SK-N-SH treated with all-trans-retinoic acid at 6 μM for 48 hours (cell line): Measurements from ENCODE around the gene DMBT1.

ENCODE experiments used
- ATAC-seq: fragments of 200-7000 bp; cut with Tn5 transposase; 3 replicates; pipeline ENCODE4 v1.9.1; 2020; ENCODE audit warnings: mild to moderate bottlenecking, moderate library complexity
- ARNTL ChIP-seq: fragments of 450-650 bp; formaldehyde crosslinking; IDR thresholded peaks from 2 replicates; pipeline ENCODE4 v1.5.0; 2020; ENCODE audit warnings: low read depth, mild to moderate bottlenecking, moderate library complexity, borderline replicate concordance
- BACH2 ChIP-seq: fragments of 250-450 bp; sonication (Bioruptor Pico); IDR thresholded peaks from 2 replicates; pipeline ENCODE4 v1.9.0; 2021; ENCODE audit warnings: mild to moderate bottlenecking, borderline replicate concordance
- CREB5 ChIP-seq: fragments of 250-450 bp; sonication (Bioruptor Pico); IDR thresholded peaks from 2 replicates; pipeline ENCODE4 v1.5.1; 2020; ENCODE audit warnings: low read depth, mild to moderate bottlenecking, moderate library complexity
- CSDC2 ChIP-seq: fragments of 250-450 bp; sonication (Bioruptor Pico); IDR thresholded peaks from 2 replicates; pipeline ENCODE4 v1.5.0; 2020; ENCODE audit warnings: mild to moderate bottlenecking, moderate library complexity
- CSRNP3 ChIP-seq: fragments of 250-450 bp; sonication (Bioruptor Pico); IDR thresholded peaks from 2 replicates; pipeline ENCODE4 v1.5.1; 2021; ENCODE audit warnings: mild to moderate bottlenecking, moderate library complexity
- ESRRG ChIP-seq: fragments of 250-450 bp; sonication (Bioruptor Pico); IDR thresholded peaks from 2 replicates; pipeline ENCODE4 v1.6.1; 2021; ENCODE audit warnings: mild to moderate bottlenecking
- GLIS3 ChIP-seq: fragments of 250-450 bp; sonication (Bioruptor Pico); IDR thresholded peaks from 2 replicates; pipeline ENCODE4 v1.5.0; 2020; ENCODE audit warnings: mild to moderate bottlenecking, moderate library complexity
- OSR1 ChIP-seq: fragments of 250-450 bp; sonication (Bioruptor Pico); IDR thresholded peaks from 2 replicates; pipeline ENCODE4 v1.8.0; 2022; ENCODE audit warnings: moderate library complexity, mild to moderate bottlenecking, inconsistent platforms
- PATZ1 ChIP-seq: fragments of 250-450 bp; sonication (Bioruptor Pico); IDR thresholded peaks from 2 replicates; pipeline ENCODE4 v1.8.0; 2020; ENCODE audit warnings: mild to moderate bottlenecking, moderate library complexity, borderline replicate concordance
- POU6F1 ChIP-seq: fragments of 250-450 bp; sonication (Bioruptor Pico); IDR thresholded peaks from 2 replicates; pipeline ENCODE4 v1.8.0; 2021; ENCODE audit warnings: low read depth, mild to moderate bottlenecking, moderate library complexity, borderline replicate concordance
- PPARA ChIP-seq: fragments of 250-450 bp; sonication (Bioruptor Pico); IDR thresholded peaks from 2 replicates; pipeline ENCODE4 v1.5.0; 2020; ENCODE audit warnings: mild to moderate bottlenecking, borderline replicate concordance
- RARB ChIP-seq: fragments of 250-450 bp; sonication (Bioruptor Pico); IDR thresholded peaks from 2 replicates; pipeline ENCODE4 v1.8.0; 2021; ENCODE audit warnings: mild to moderate bottlenecking, moderate library complexity
- SNAI2 ChIP-seq: fragments of 250-450 bp; sonication (Bioruptor Pico); IDR thresholded peaks from 2 replicates; pipeline ENCODE4 v1.5.0; 2020; ENCODE audit warnings: mild to moderate bottlenecking, moderate library complexity
- TOX ChIP-seq: fragments of 250-450 bp; sonication (Bioruptor Pico); IDR thresholded peaks from 2 replicates; pipeline ENCODE4 v1.8.0; 2021; ENCODE audit warnings: mild to moderate bottlenecking, moderate library complexity, borderline replicate concordance
- TSHZ2 ChIP-seq: fragments of 250-450 bp; sonication (Bioruptor Pico); IDR thresholded peaks from 2 replicates; pipeline ENCODE4 v1.5.0; 2020; ENCODE audit warnings: mild to moderate bottlenecking, moderate library complexity
- ZC3H10 ChIP-seq: fragments of 250-450 bp; sonication (Bioruptor Pico); IDR thresholded peaks from 2 replicates; pipeline ENCODE4 v1.5.1; 2021; ENCODE audit warnings: mild to moderate bottlenecking, moderate library complexity
- ZFP3 ChIP-seq: fragments of 250-450 bp; sonication (Bioruptor Pico); IDR thresholded peaks from 2 replicates; pipeline ENCODE4 v1.5.0; 2020; ENCODE audit warnings: mild to moderate bottlenecking, moderate library complexity
- ZFP30 ChIP-seq: fragments of 450-650 bp; formaldehyde crosslinking; IDR thresholded peaks from 2 replicates; pipeline ENCODE4 v1.5.0; 2022; ENCODE audit warnings: mild to moderate bottlenecking, moderate library complexity
- ZNF565 ChIP-seq: fragments of 450-650 bp; formaldehyde crosslinking; conservative IDR thresholded peaks from 2 replicates; pipeline ENCODE4 v1.5.0; 2020; ENCODE audit warnings: low read depth, mild to moderate bottlenecking, moderate library complexity
- ZNF70 ChIP-seq: fragments of 450-650 bp; formaldehyde crosslinking; IDR thresholded peaks from 2 replicates; pipeline ENCODE4 v1.5.0; 2020; ENCODE audit warnings: mild to moderate bottlenecking, moderate library complexity
- ZNF8 ChIP-seq: fragments of 450-650 bp; formaldehyde crosslinking; IDR thresholded peaks from 2 replicates; pipeline ENCODE4 v1.5.0; 2020; ENCODE audit warnings: mild to moderate bottlenecking, moderate library complexity

The DMBT1 gene

GRCh38 chr10:122554131-122555036, 6.2 kb upstream of the DMBT1 start:
- ATAC-seq: no peak
- TF ChIP-seq CSRNP3 (CRISPR knock-in tag): no peak
- no peak for TF ChIP-seq ZNF565 (CRISPR knock-in tag)
- no peak for TF ChIP-seq PATZ1
- no peak for TF ChIP-seq TOX (CRISPR knock-in tag)
- no peak for TF ChIP-seq SNAI2 (CRISPR knock-in tag)

- TF ChIP-seq GLIS3 (CRISPR knock-in tag) (no peak), OSR1 (no peak), POU6F1 (no peak), ZNF565 (CRISPR knock-in tag) (no peak), ZC3H10 (no peak), PATZ1 (no peak), CSDC2 (CRISPR knock-in tag) (no peak), ESRRG (CRISPR knock-in tag) (no peak), TSHZ2 (CRISPR knock-in tag) (no peak), ZFP3 (CRISPR knock-in tag) (no peak), RARB (CRISPR knock-in tag) (no peak), PPARA (CRISPR knock-in tag) (no peak), ARNTL (CRISPR knock-in tag) (no peak), BACH2 (CRISPR knock-in tag) (no peak), ZNF70 (CRISPR knock-in tag) (no peak), ZFP30 (CRISPR knock-in tag) (no peak), ZNF8 (CRISPR knock-in tag) (no peak), CREB5 (no peak), CSRNP3 (CRISPR knock-in tag) (no peak)
- no peak for ATAC-seq
Measured at GRCh38 chr10:122555442-122555841, 5.1 kb upstream of the DMBT1 start.
